Measurements from ENCODE around the gene SNRPB2. TPM values are rescaled to one million over a fixed set of nuclear protein-coding genes. Genes with fewer than 3 reads are reported as not detected.

Gene SNRPB2
- total RNA-seq, 1 donor: 58.6 TPM

DNA sequence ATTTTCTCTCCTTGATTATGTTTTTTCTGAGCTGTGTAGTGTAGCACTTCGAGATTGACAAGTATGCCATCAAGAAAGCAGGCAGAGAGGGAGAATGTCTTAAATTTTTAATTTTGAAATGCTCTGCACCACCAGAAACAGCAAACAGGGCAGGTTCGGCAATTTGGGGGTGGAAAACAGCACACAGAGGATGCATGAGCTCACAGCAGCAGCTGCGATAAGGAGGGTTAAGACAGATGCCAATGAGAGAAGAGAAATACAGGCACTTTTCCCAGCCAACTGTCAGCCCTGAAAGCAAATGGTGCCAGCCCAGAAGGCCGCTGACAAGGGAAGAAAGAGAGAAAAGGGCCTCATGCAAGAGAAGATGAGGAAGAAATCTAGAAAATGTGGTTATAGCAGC, 15.1 kb upstream of the SNRPB2 start:
- TF ChIP-seq, protein P1, sequence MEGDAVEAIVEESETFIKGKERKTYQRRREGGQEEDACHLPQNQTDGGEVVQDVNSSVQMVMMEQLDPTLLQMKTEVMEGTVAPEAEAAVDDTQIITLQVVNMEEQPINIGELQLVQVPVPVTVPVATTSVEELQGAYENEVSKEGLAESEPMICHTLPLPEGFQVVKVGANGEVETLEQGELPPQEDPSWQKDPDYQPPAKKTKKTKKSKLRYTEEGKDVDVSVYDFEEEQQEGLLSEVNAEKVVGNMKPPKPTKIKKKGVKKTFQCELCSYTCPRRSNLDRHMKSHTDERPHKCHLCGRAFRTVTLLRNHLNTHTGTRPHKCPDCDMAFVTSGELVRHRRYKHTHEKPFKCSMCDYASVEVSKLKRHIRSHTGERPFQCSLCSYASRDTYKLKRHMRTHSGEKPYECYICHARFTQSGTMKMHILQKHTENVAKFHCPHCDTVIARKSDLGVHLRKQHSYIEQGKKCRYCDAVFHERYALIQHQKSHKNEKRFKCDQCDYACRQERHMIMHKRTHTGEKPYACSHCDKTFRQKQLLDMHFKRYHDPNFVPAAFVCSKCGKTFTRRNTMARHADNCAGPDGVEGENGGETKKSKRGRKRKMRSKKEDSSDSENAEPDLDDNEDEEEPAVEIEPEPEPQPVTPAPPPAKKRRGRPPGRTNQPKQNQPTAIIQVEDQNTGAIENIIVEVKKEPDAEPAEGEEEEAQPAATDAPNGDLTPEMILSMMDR (IDR thresholded peaks at IDR 0.05; ENCODE audit: insufficient read depth, low read length): no peak
- no peak for DNase-seq (ENCODE audit: low read depth)

DNA sequence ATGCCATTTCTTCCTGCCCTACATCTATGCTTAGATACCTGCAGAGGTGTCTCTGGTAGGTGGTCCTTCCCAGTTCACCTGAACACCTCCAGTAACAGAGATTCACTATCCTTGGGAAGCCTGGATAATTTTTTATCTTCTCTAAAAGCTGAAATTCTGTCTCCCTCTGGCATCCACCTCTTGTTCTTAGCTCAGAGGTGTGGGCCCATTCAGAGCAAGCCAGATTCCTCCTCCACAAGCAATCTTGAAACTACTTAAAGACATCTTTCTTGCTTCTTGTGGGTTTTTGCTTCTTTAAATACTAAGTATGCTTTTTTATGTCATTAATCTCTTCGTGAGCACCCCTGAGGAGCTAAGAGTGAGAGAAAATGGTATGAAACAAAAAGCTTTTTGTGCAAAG, 10.4 kb upstream of the SNRPB2 start:
- TF ChIP-seq, protein P1 (IDR thresholded peaks at IDR 0.05; ENCODE audit: insufficient read depth, low read length): no peak
- H3K4me3 ChIP-seq (ENCODE audit: low read depth, low read length): no peak overlapping the region
- no peak for DNase-seq (ENCODE audit: low read depth)

More for the DNA sequence above, 15.1 kb upstream of the SNRPB2 start:
- no peak overlapping the region for H3K4me3 ChIP-seq (ENCODE audit: low read depth, low read length)

DNA sequence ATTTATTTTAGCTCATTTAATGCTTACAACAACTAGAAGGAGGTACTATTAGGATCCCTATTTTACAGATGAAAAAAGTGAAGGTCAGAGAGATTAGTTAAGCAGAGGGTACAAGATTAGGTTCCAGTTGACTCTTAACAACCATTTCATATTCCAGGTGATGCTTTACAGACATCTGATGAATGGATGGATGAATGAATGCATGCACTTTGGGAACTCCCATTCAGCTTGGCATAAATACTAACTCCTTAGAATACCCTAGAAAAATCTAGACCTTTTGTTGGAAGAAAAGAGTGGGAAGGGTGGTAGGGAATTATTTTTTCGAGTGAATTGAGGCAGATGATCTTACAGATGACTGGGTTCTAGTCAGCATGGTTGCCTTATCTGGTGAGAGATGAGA, 746 bp upstream of the SNRPB2 start:
- TF ChIP-seq, protein P1 (IDR thresholded peaks at IDR 0.05; ENCODE audit: insufficient read depth, low read length): no peak
- no peak overlapping the region for H3K4me3 ChIP-seq (ENCODE audit: low read depth, low read length)
- no peak for DNase-seq (ENCODE audit: low read depth)

GRCh38 chr20:16732506-16733152, 2.8 kb downstream of the SNRPB2 start:
- TF ChIP-seq, protein P1 (IDR thresholded peaks at IDR 0.05; ENCODE audit: insufficient read depth, low read length): no peak

DNA sequence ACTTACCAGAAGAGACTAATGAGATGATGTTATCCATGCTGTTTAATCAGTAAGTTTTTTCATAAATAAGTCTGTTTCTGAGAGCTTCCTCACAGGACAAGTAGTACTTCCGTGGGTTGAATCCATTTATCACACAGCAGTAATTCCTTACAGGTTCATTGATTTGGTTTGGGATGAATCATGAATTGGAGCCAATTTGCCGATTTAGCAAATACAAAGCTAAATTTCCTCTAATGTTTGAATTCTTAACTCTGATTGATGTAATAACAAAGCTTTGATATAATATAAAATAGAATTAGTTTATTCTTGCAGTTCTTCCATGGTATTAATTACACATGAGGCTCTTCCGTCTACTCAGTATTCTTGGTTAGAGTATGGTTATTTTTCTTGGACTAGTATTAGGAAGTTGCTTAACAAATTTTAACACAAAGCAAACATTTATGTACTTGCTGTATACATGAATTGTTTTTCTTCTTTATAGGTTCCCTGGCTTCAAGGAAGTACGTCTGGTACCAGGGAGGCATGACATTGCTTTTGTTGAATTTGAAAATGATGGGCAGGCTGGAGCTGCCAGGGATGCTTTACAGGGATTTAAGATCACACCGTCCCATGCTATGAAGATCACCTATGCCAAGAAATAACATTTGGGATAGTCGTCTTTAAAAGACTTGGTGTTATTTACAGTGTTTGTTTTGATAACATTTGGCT, 10.7 kb downstream of the SNRPB2 start:
- DNase-seq (ENCODE audit: low read depth): no peak
- TF ChIP-seq, protein P1 (IDR thresholded peaks at IDR 0.05; ENCODE audit: insufficient read depth, low read length): no peak
- H3K4me3 ChIP-seq (ENCODE audit: low read depth, low read length): no peak overlapping the region

More at GRCh38 chr20:16732506-16733152, 2.8 kb downstream of the SNRPB2 start:
- H3K4me3 ChIP-seq (ENCODE audit: low read depth, low read length): no peak overlapping the region
- DNase-seq (ENCODE audit: low read depth): no peak

GRCh38 chr20:16744178-16744807, 14.5 kb downstream of the SNRPB2 start:
- TF ChIP-seq, protein P1 (IDR thresholded peaks at IDR 0.05; ENCODE audit: insufficient read depth, low read length): no peak
- no peak for DNase-seq (ENCODE audit: low read depth)
- no peak overlapping the region for H3K4me3 ChIP-seq (ENCODE audit: low read depth, low read length)
